Measurements from ENCODE around the gene COPG2.

COPG2 gene

DNA sequence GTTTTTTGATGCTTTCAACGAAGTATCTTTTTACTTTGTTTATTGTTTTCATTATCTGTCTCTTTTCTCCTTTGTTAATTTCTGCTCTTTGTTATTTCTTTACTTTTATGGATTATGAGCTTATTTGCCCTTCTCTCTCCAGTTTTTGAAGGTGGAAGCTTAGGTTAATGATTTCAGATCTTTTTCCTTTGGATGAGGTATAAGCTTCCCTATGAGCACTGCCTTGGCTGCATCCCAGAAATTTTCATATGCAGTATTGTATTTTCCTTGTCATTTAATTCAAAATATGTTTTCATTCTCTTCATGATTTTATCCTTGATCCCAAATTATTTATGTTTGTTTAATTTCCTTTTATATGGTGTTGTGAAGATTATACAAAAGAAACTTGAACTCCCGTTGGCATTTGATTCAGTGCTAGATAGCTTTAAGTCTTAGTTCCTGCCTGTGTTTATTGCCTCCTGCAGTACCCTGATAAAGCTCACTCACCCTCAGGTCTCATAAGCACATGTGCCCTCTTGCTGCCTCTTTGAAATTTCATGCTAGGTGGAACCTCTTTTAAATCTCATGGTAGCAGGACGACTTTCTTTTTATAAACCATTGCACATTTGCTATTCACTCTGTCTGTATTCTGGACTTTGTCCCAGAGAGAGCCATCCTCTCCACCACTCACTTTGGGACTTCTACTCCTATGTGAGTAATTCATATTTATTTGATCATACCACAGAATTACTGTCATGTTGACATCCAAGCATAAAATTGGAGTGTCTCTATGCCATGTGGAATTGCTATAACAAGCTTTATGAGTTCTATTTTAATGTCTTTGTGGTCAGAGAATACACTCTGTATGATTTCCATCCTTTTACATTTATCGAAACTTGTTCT, 204.8 kb downstream of the COPG2 start:
- DNase-seq, result no peak

DNA sequence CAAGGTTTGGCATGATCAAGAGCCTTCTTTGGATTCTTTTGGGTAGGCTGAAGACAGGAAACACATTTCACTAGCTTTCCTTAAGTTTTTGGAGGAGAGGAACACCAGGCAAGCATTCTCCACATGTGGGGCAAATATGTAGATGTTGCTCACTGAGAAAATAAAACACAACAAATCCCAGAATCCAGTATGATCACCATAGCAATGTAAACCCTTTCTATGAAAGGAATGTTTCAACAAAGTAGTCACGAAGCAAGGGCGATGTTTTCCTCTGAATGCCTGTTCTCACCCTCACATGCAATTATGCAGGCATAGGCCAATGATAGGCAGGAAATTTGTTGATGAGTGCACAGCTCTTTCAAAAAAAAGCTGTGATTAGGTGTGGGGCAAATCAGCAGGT, 207.3 kb downstream of the COPG2 start:
- DNase-seq, result no peak

DNA sequence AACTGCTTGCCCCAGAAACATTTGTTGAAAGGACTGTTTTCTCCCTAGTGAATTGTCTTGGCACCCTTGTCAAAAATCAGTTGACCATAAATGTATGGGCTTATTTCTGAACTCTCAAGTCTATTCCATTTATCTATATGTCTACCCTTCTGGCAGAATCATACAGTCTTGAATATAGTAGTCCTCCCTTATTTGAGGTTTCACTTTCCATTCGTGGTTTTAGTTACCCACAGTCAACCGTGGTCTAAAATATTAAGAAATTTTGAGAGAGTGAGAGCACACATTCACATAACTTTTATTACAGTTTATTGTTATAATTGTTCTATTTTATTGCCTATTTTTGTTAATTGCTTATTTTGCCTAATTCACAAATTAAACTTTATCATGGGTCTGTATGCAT, 210.3 kb downstream of the COPG2 start:
- DNase-seq, result no peak
